ENCODE results near the gene CPED1.

DNA sequence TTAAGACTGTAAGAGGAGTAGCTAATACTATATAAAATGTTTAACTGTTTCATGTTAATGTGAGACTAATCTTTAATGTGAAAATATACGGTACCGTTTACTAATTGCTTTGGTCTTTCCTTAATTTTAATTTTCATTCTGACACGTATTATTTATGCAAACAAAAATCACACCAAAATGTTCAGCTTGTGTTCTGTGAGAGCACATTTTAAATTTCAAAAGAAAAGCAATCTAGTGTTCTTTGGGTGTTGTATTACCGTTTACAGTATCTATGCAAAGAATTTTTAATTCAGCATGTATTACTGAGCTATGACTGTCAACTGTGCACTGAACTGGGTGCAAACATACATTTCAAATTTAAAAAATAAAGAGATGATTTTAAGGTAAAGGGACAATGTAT lies 342.5 kb downstream of the CPED1 start:
- TF ChIP-seq EP300 (conservative IDR thresholded peaks at IDR 0.05; ENCODE audit: poor library complexity, severe bottlenecking) (no peak), CTCF (IDR thresholded peaks at IDR 0.05; ENCODE audit: poor library complexity, severe bottlenecking) (no peak), POLR2AphosphoS5 (IDR thresholded peaks at IDR 0.05) (no peak), TAF1 (IDR thresholded peaks at IDR 0.05; ENCODE audit: low read depth) (no peak), SMC3 (conservative IDR thresholded peaks at IDR 0.05; ENCODE audit: poor library complexity) (no peak)
